Measurements from ENCODE around the gene SLC38A7. TPM values are rescaled to one million over a fixed set of nuclear protein-coding genes. Genes with fewer than 3 reads are reported as not detected.

Gene SLC38A7
- total and polyA plus RNA-seq, 2 donors (not counting 3 experiments of a cell fraction or from before 2014, with no cell fraction given): 33.2 to 44.4 TPM

GRCh38 chr16:58713742-58714141, 29.2 kb upstream of the SLC38A7 start:
- H4K20me1 ChIP-seq (replicated peaks; ENCODE audit: control insufficient read depth, extremely low read depth, insufficient read depth, low read length): no peaks in the 10 kb centered on the region
- dilution Hi-C loops (cut with MboI; ENCODE audit: extremely low pct_ligation_motif_present, low sequenced_read_pairs) (no loop called here), intact Hi-C loops (cut with micrococcal nuclease) (no loop called here)
- H3K27me3 ChIP-seq (ENCODE audit: control insufficient read depth in 2 of 2, insufficient read depth in 2 of 2, low read length in 2 of 2): no peaks in the 10 kb centered on the region
- H3K4me3 ChIP-seq (replicated peaks in 1 of 3; ENCODE audit: insufficient read depth in 1 of 3, low read depth in 1 of 3, low read length in 3 of 3): no peak overlapping the region
- H3K9me3 ChIP-seq (replicated peaks; ENCODE audit: control insufficient read depth, insufficient read depth, low read length): no peaks in the 10 kb centered on the region
- no peaks in the 10 kb centered on the region for H3K4me1 ChIP-seq (ENCODE audit: control insufficient read depth, extremely low read depth, insufficient read depth, low read length)
- H3K36me3 ChIP-seq (ENCODE audit: control insufficient read depth in 2 of 2, extremely low read depth in 1 of 2, insufficient read depth in 2 of 2, low read length in 2 of 2): peaks cover 21 to 24% of the 10 kb centered on the region in 2 experiments
- H3K27ac ChIP-seq (ENCODE audit: insufficient read depth, low read depth, low read length): no peak overlapping the region
- ChIA-PET CTCF (interaction anchor here (1.1 to 2.0 kb wide), 2 partner anchors 43 to 53 kb away, joined by 3 to 8 read pairs; no protein-coding TSS in a partner anchor), POLR2A (no interaction called here)
- no peak overlapping the region for H3K4me2 ChIP-seq (ENCODE audit: insufficient read depth, low read length)
- H3K79me2 ChIP-seq (ENCODE audit: control insufficient read depth, insufficient read depth, low read length): no peaks in the 10 kb centered on the region
- TF ChIP-seq POLR2AphosphoS5 (IDR thresholded peaks at IDR 0.05; ENCODE audit: insufficient read depth, low read depth, low read length) (no peak), GATA2 (IDR thresholded peaks at IDR 0.05; ENCODE audit: insufficient read depth, insufficient read length, low read depth, low read length) (no peak), POLR2A (IDR thresholded peaks at IDR 0.05; ENCODE audit: low read depth, low read length) (no peak), EZH2 (IDR thresholded peaks at IDR 0.05; ENCODE audit: borderline replicate concordance, low read depth, low read length, severe bottlenecking) (no peak), JUN (IDR thresholded peaks at IDR 0.05; ENCODE audit: borderline replicate concordance, insufficient read depth, insufficient read length, low read depth) (no peak), FOS (IDR thresholded peaks at IDR 0.05; ENCODE audit: borderline replicate concordance, insufficient read depth, low read length) (no peak), MYC (IDR thresholded peaks at IDR 0.05; ENCODE audit: low read depth, low read length) (no peak)
- TF ChIP-seq, protein P1, sequence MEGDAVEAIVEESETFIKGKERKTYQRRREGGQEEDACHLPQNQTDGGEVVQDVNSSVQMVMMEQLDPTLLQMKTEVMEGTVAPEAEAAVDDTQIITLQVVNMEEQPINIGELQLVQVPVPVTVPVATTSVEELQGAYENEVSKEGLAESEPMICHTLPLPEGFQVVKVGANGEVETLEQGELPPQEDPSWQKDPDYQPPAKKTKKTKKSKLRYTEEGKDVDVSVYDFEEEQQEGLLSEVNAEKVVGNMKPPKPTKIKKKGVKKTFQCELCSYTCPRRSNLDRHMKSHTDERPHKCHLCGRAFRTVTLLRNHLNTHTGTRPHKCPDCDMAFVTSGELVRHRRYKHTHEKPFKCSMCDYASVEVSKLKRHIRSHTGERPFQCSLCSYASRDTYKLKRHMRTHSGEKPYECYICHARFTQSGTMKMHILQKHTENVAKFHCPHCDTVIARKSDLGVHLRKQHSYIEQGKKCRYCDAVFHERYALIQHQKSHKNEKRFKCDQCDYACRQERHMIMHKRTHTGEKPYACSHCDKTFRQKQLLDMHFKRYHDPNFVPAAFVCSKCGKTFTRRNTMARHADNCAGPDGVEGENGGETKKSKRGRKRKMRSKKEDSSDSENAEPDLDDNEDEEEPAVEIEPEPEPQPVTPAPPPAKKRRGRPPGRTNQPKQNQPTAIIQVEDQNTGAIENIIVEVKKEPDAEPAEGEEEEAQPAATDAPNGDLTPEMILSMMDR (IDR thresholded peaks at IDR 0.05; ENCODE audit: extremely low read depth in 1 of 2, insufficient read depth in 1 of 2, low read depth in 1 of 2, low read length in 2 of 2): no peak
- TF ChIP-seq, protein P2, sequence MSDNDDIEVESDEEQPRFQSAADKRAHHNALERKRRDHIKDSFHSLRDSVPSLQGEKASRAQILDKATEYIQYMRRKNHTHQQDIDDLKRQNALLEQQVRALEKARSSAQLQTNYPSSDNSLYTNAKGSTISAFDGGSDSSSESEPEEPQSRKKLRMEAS (IDR thresholded peaks at IDR 0.05; ENCODE audit: insufficient read depth, insufficient read length): no peak
- H3K9ac ChIP-seq (replicated peaks; ENCODE audit: extremely low read depth, insufficient read depth, low read length): no peak overlapping the region
- H2AFZ ChIP-seq (ENCODE audit: low read depth, low read length): no peak overlapping the region
- DNase-seq (ENCODE audit: low read depth, low spot score): no peak
- BruUV-seq (replicated peaks): no TSS peak
- H3K9me1 ChIP-seq (replicated peaks; ENCODE audit: control insufficient read depth, extremely low read depth, insufficient read depth, low read length): no peaks in the 10 kb centered on the region
- no peak for FAIRE-seq

All from endothelial cell of umbilical vein (primary cell).